GM23338 (cell line): ENCODE measurements around the gene LLGL2. TPM values are rescaled to one million over a fixed set of nuclear protein-coding genes. Genes with fewer than 3 reads are reported as not detected.

ENCODE experiments used
- ATAC-seq: fragments of 200-7000 bp; cut with Tn5 transposase; 3 replicates; pipeline ENCODE4 v1.9.1; 2020
- DNase-seq: peaks from one replicate; pipeline ENCODE4 v3.0.0-alpha.2; 2015; ENCODE audit warnings: low spot score
- H2AFZ ChIP-seq: fragments of 200-600 bp; sonication (generic); 2 replicates; pipeline ENCODE4 v1.8.0; 2016; ENCODE audit warnings: antibody characterized with exemption, mild to moderate bottlenecking, moderate library complexity
- H3F3A ChIP-seq: fragments of 200-600 bp; sonication (generic); replicated peaks from 2 replicates; pipeline ENCODE4 v1.8.0; 2017; ENCODE audit warnings: antibody characterized with exemption, mixed run types, low read depth
- H3K27ac ChIP-seq: fragments of 200-600 bp; sonication (generic); 2 replicates; pipeline ENCODE4 v1.6.1; 2016; ENCODE audit warnings: low read depth
- H3K27me3 ChIP-seq: fragments of 200-600 bp; sonication (generic); 2 replicates; pipeline ENCODE4 v1.8.0; 2016; ENCODE audit warnings: mild to moderate bottlenecking, mixed run types, moderate library complexity; ENCODE audit not compliant: insufficient read depth
- H3K36me3 ChIP-seq: fragments of 200-600 bp; sonication (generic); 2 replicates; pipeline ENCODE4 v1.8.0; 2016; ENCODE audit warnings: mild to moderate bottlenecking; ENCODE audit not compliant: insufficient read depth
- H3K4me1 ChIP-seq: fragments of 200-600 bp; sonication (generic); 2 replicates; pipeline ENCODE4 v1.8.0; 2016; ENCODE audit warnings: mild to moderate bottlenecking, moderate library complexity; ENCODE audit not compliant: insufficient read depth
- H3K4me2 ChIP-seq: fragments of 200-600 bp; sonication (generic); 2 replicates; pipeline ENCODE4 v1.7.1; 2017; ENCODE audit warnings: mixed run types
- H3K4me3 ChIP-seq: fragments of 200-600 bp; sonication (generic); 2 replicates; pipeline ENCODE4 v1.6.1; 2016; ENCODE audit warnings: mixed run types
- H3K79me2 ChIP-seq: fragments of 200-600 bp; sonication (generic); replicated peaks from 2 replicates; pipeline ENCODE4 v1.8.0; 2017; ENCODE audit warnings: mild to moderate bottlenecking; ENCODE audit not compliant: insufficient read depth
- H3K9me2 ChIP-seq: fragments of 200-600 bp; sonication (generic); 2 replicates; pipeline ENCODE4 v1.8.0; 2017; ENCODE audit not compliant: insufficient read depth
- H4K20me1 ChIP-seq: fragments of 200-600 bp; sonication (generic); replicated peaks from 2 replicates; pipeline ENCODE4 v1.8.0; 2017; ENCODE audit warnings: mild to moderate bottlenecking; ENCODE audit not compliant: insufficient read depth
- H3K27ac Mint-ChIP-seq: 2 replicates; pipeline ENCODE4 v1.8.0; 2020; ENCODE audit warnings: inconsistent platforms, mild to moderate bottlenecking, moderate library complexity, mixed read lengths
- H3K27me3 Mint-ChIP-seq: 3 replicates; pipeline ENCODE4 v1.8.0; 2022; ENCODE audit warnings: low read depth, mild to moderate bottlenecking, moderate library complexity, mixed read lengths, inconsistent platforms; ENCODE audit not compliant: insufficient read depth, poor library complexity
- H3K36me3 Mint-ChIP-seq: 3 replicates; pipeline ENCODE4 v1.8.0; 2021; ENCODE audit warnings: low read depth, mild to moderate bottlenecking, inconsistent platforms, moderate library complexity, mixed read lengths
- H3K4me1 Mint-ChIP-seq: 3 replicates; pipeline ENCODE4 v1.8.0; 2020; ENCODE audit warnings: mild to moderate bottlenecking, inconsistent platforms, mixed read lengths
- H3K4me3 Mint-ChIP-seq: 3 replicates; pipeline ENCODE4 v1.8.0; 2021; ENCODE audit warnings: moderate library complexity, mild to moderate bottlenecking, inconsistent platforms, mixed read lengths
- H3K9me3 Mint-ChIP-seq: 3 replicates; pipeline ENCODE4 v1.8.0; 2020; ENCODE audit warnings: moderate library complexity, mild to moderate bottlenecking, inconsistent platforms, mixed read lengths
- CREB1 ChIP-seq: fragments of 250-450 bp; sonication (Bioruptor Pico); IDR thresholded peaks from 2 replicates; pipeline ENCODE4 v1.5.0; 2020; ENCODE audit warnings: low read depth, mild to moderate bottlenecking, moderate library complexity
- CTCF ChIP-seq, 2 experiments: fragments of 200-600 bp in 1 of 2; sonication (generic) in 1 of 2; conservative IDR thresholded peaks; 2 replicates each; pipeline versions ENCODE4 v1.5.1 to v1.6.1; 2016 to 2017; ENCODE audit warnings: antibody characterized with exemption in 2 of 2, low read depth in 2 of 2, mild to moderate bottlenecking in 2 of 2, moderate library complexity in 1 of 2
- EZH2 ChIP-seq: fragments of 200-600 bp; sonication (generic); IDR thresholded peaks from one replicate; pipeline ENCODE4 v1.8.0; 2017; ENCODE audit warnings: antibody characterized with exemption, mild to moderate bottlenecking, low read depth; ENCODE audit not compliant: unreplicated experiment
- EZH2phosphoT487 ChIP-seq: fragments of 200-600 bp; sonication (generic); IDR thresholded peaks from one replicate; pipeline ENCODE4 v1.8.1; 2018; ENCODE audit warnings: antibody characterized with exemption; ENCODE audit not compliant: unreplicated experiment
- REST ChIP-seq: IDR thresholded peaks from one replicate; pipeline ENCODE4 v1.6.1; 2018; ENCODE audit warnings: antibody characterized with exemption; ENCODE audit not compliant: unreplicated experiment
- STAT1 ChIP-seq: IDR thresholded peaks from one replicate; pipeline ENCODE4 v1.6.1; 2016; ENCODE audit warnings: antibody characterized with exemption; ENCODE audit not compliant: unreplicated experiment
- ZNF114 ChIP-seq: fragments of 250-450 bp; sonication (Bioruptor Pico); IDR thresholded peaks from 2 replicates; pipeline ENCODE4 v1.5.0; 2020; ENCODE audit warnings: mild to moderate bottlenecking, moderate library complexity
- ZNF331 ChIP-seq: fragments of 250-450 bp; sonication (Bioruptor Pico); IDR thresholded peaks from 2 replicates; pipeline ENCODE4 v1.5.0; 2020; ENCODE audit warnings: low read depth, mild to moderate bottlenecking, moderate library complexity
- polyA plus RNA-seq: library from polyadenylated mRNA; unstranded; fragments of >200 nt; fragmentation: Nextera tagmentation; extraction: Ambion mirVana; gene quantifications from 2 replicates; pipeline ENCODE4 v1.2.1, GENCODE V29; 2016
- total RNA-seq: library from RNA; depleted of rRNA; stranded (reverse); fragments of >200 nt; shearing (Covaris generic); gene quantifications from 2 replicates; pipeline ENCODE4 v1.2.3, GENCODE V29; 2014

Gene LLGL2
- total and polyA plus RNA-seq, 2 experiments from 2014 or later: 62.5 to 78.5 TPM

GRCh38 chr17:75503337-75503950, 22.1 kb upstream of the LLGL2 start (continued):
- TF ChIP-seq REST: no peak

GRCh38 chr17:75503976-75504346, 21.5 kb upstream of the LLGL2 start:
- Mint-ChIP-seq H3K36me3 (peaks cover 17% of the 10 kb centered on the region; the same call in 2 of the 3 replicates), H3K4me3 (no peak overlapping the region), H3K27ac (no peak overlapping the region), H3K27me3 (peaks cover 6% of the 10 kb centered on the region), H3K4me1 (no peaks in the 10 kb centered on the region; the same call in 1 of the 3 replicates), H3K9me3 (no peaks in the 10 kb centered on the region)
- Histone ChIP-seq H2AFZ (no peak overlapping the region), H4K20me1 (no peaks in the 10 kb centered on the region), H3K27ac (no peak overlapping the region), H3K4me3 (no peak overlapping the region), H3K9me2 (no peaks in the 10 kb centered on the region), H3K4me2 (no peak overlapping the region), H3K36me3 (no peaks in the 10 kb centered on the region), H3K4me1 (no peaks in the 10 kb centered on the region), H3K79me2 (no peaks in the 10 kb centered on the region), H3F3A (no peaks in the 10 kb centered on the region), H3K27me3 (no peaks in the 10 kb centered on the region)
- no peak for TF ChIP-seq EZH2
- TF ChIP-seq STAT1: no peak
- no peak for TF ChIP-seq ZNF114 (CRISPR knock-in tag)
- TF ChIP-seq ZNF331 (CRISPR knock-in tag): no peak
- no peak for TF ChIP-seq EZH2phosphoT487
- no peak for TF ChIP-seq CREB1 (CRISPR knock-in tag)
- no peak for TF ChIP-seq CTCF (conservative IDR thresholded peaks at IDR 0.05; ENCODE audit: low read depth in 2 of 2)
- DNase-seq: no peak
- ATAC-seq: no peak
